ENCODE measurements around the gene MRPL24.

The MRPL24 gene

DNA sequence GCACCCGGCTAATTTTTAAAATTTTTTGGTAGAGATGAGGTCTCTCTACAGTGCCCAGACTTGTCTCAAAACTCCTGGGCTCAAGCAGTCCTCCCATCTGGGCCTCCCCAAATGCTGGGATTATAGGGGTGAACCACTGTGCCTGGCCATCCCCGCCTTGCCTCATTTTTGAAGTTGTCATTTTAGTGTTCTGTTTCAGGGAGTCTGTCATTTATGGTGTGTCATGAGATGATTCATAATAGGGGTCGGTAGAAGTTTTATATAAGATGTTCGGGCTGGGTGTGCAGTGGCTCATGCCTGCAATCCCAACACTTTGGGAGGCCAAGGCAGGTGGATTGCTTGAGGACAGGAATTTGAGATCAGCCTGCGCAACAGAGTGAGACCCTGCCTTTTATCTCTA is 34.9 kb upstream of the MRPL24 start:
- peaks cover 91% of the 10 kb centered on the region for H3K79me2 ChIP-seq (ENCODE audit: insufficient read depth, low read depth)
- no peak overlapping the region for H3K9ac ChIP-seq
- no peak overlapping the region for H3K4me3 ChIP-seq (IDR thresholded peaks at IDR 0.05; ENCODE audit: insufficient read depth, low read depth, low read length)
- no peak for TF ChIP-seq CTCF (conservative IDR thresholded peaks at IDR 0.05; ENCODE audit: low read depth, low read length)
- no peak overlapping the region for H3K27ac ChIP-seq
- H4K20me1 ChIP-seq (ENCODE audit: insufficient read depth) = peaks cover 21% of the 10 kb centered on the region
- no peaks in the 10 kb centered on the region for H3K27me3 ChIP-seq (ENCODE audit: insufficient read depth, low read depth)
- H2AFZ ChIP-seq (ENCODE audit: low read depth) = no peak overlapping the region
- H3K4me1 ChIP-seq (ENCODE audit: low read depth, poor library complexity, severe bottlenecking) = peaks cover 33% of the 10 kb centered on the region
- no peak overlapping the region for H3K4me2 ChIP-seq
- no peaks in the 10 kb centered on the region; the same call in 1 of the 2 replicates for H3K36me3 ChIP-seq (ENCODE audit: insufficient read depth)

- Histone ChIP-seq H3K27ac (no peak overlapping the region), H3K79me2 (ENCODE audit: insufficient read depth, low read depth) (peaks cover 97% of the 10 kb centered on the region), H3K27me3 (ENCODE audit: insufficient read depth, low read depth) (no peaks in the 10 kb centered on the region), H2AFZ (ENCODE audit: low read depth) (no peak overlapping the region), H3K4me2 (no peak overlapping the region), H3K4me3 (IDR thresholded peaks at IDR 0.05; ENCODE audit: insufficient read depth, low read depth, low read length) (no peak overlapping the region), H3K9ac (no peak overlapping the region), H3K36me3 (ENCODE audit: insufficient read depth) (no peaks in the 10 kb centered on the region; the same call in 1 of the 2 replicates), H3K4me1 (ENCODE audit: low read depth, poor library complexity, severe bottlenecking) (peaks cover 48% of the 10 kb centered on the region), H4K20me1 (ENCODE audit: insufficient read depth) (peaks cover 16% of the 10 kb centered on the region)
- TF ChIP-seq CTCF (conservative IDR thresholded peaks at IDR 0.05; ENCODE audit: low read depth, low read length) = peak; percentile 43; the same call in 1 of the 2 replicates
Measured at GRCh38 chr1:156773607-156774006, 32.7 kb upstream of the MRPL24 start.

GRCh38 chr1:156772728-156773497 is 32.0 kb upstream of the MRPL24 start:
- Histone ChIP-seq H3K79me2 (ENCODE audit: insufficient read depth, low read depth) (peaks cover 97% of the 10 kb centered on the region), H3K9ac (no peak overlapping the region), H4K20me1 (ENCODE audit: insufficient read depth) (peaks cover 12% of the 10 kb centered on the region), H3K36me3 (ENCODE audit: insufficient read depth) (no peaks in the 10 kb centered on the region; the same call in 1 of the 2 replicates), H2AFZ (ENCODE audit: low read depth) (no peak overlapping the region), H3K4me3 (IDR thresholded peaks at IDR 0.05; ENCODE audit: insufficient read depth, low read depth, low read length) (no peak overlapping the region), H3K27me3 (ENCODE audit: insufficient read depth, low read depth) (no peaks in the 10 kb centered on the region), H3K4me1 (ENCODE audit: low read depth, poor library complexity, severe bottlenecking) (peaks cover 49% of the 10 kb centered on the region), H3K27ac (no peak overlapping the region), H3K4me2 (no peak overlapping the region)
- no peak for TF ChIP-seq CTCF (conservative IDR thresholded peaks at IDR 0.05; ENCODE audit: low read depth, low read length)

- peaks cover 96% of the 10 kb centered on the region for H3K79me2 ChIP-seq (ENCODE audit: insufficient read depth, low read depth)
- TF ChIP-seq CTCF (conservative IDR thresholded peaks at IDR 0.05; ENCODE audit: low read depth, low read length) = 0 out of 2 replicates have a peak, but pooled peaks have one; percentile 18
Measured at GRCh38 chr1:156772222-156772621, 31.3 kb upstream of the MRPL24 start.

More at GRCh38 chr1:156772222-156772621, 31.3 kb upstream of the MRPL24 start:
- no peak overlapping the region for H3K4me3 ChIP-seq (IDR thresholded peaks at IDR 0.05; ENCODE audit: insufficient read depth, low read depth, low read length)
- H3K27me3 ChIP-seq (ENCODE audit: insufficient read depth, low read depth) = no peaks in the 10 kb centered on the region
- peaks cover 45% of the 10 kb centered on the region for H3K4me1 ChIP-seq (ENCODE audit: low read depth, poor library complexity, severe bottlenecking)
- H3K9ac ChIP-seq = no peak overlapping the region
- H3K4me2 ChIP-seq = no peak overlapping the region
- no peak overlapping the region for H3K27ac ChIP-seq
- peaks cover 5% of the 10 kb centered on the region; the same call in 1 of the 2 replicates for H4K20me1 ChIP-seq (ENCODE audit: insufficient read depth)
- H3K36me3 ChIP-seq (ENCODE audit: insufficient read depth) = no peaks in the 10 kb centered on the region; the same call in 1 of the 2 replicates
- H2AFZ ChIP-seq (ENCODE audit: low read depth) = no peak overlapping the region
